ENCODE measurements around the gene DNAJC6.
"Not testable (repeated sequence)": the region's sequence is repeated elsewhere in the genome, so short reads cannot be mapped to it uniquely, and the experiment has no call there.

DNAJC6 gene

GRCh38 chr1:65359888-65360287, 50.5 kb downstream of the DNAJC6 start:
- DNase-seq = no peak

GRCh38 chr1:65360648-65361047, 51.3 kb downstream of the DNAJC6 start:
- DNase-seq = no peak

- no peak for DNase-seq
Observed at GRCh38 chr1:65362545-65362944, 53.2 kb downstream of the DNAJC6 start.

- no peak for DNase-seq
Observed at GRCh38 chr1:65363484-65363883, 54.1 kb downstream of the DNAJC6 start.

- DNase-seq = no peak
Observed at GRCh38 chr1:65368403-65368802, 59.1 kb downstream of the DNAJC6 start.

- DNase-seq = no peak
Observed at GRCh38 chr1:65371544-65371943, 62.2 kb downstream of the DNAJC6 start.

GRCh38 chr1:65372557-65372956, 63.2 kb downstream of the DNAJC6 start:
- DNase-seq = no peak

GRCh38 chr1:65377496-65378246, 68.3 kb downstream of the DNAJC6 start:
- no peak for DNase-seq

- DNase-seq = no peak
Observed at GRCh38 chr1:65378247-65378946, 69.1 kb downstream of the DNAJC6 start.

GRCh38 chr1:65384426-65384825, 75.1 kb downstream of the DNAJC6 start:
- DNase-seq = not testable (repeated sequence)

GRCh38 chr1:65386439-65386838, 77.1 kb downstream of the DNAJC6 start:
- no peak for DNase-seq

- DNase-seq = no peak
Observed at GRCh38 chr1:65387821-65388220, 78.5 kb downstream of the DNAJC6 start.

- DNase-seq = no peak
Observed at GRCh38 chr1:65388908-65389695, 79.8 kb downstream of the DNAJC6 start.

- DNase-seq = no peak
Observed at GRCh38 chr1:65392497-65392896, 83.2 kb downstream of the DNAJC6 start.

- peak; percentile 17 to 21 for DNase-seq
Observed at GRCh38 chr1:65393347-65393746, 84.0 kb downstream of the DNAJC6 start.

- DNase-seq = no peak
Observed at GRCh38 chr1:65393928-65394327, 84.6 kb downstream of the DNAJC6 start.

GRCh38 chr1:65395887-65396612, 86.7 kb downstream of the DNAJC6 start:
- peak; percentile 1 to 6 for DNase-seq

- DNase-seq = no peak
Observed at GRCh38 chr1:65398083-65398482, 88.7 kb downstream of the DNAJC6 start.

GRCh38 chr1:65399003-65399402, 89.7 kb downstream of the DNAJC6 start:
- DNase-seq = no peak

- DNase-seq = no peak
Observed at GRCh38 chr1:65401612-65402011, 92.3 kb downstream of the DNAJC6 start.

- DNase-seq = no peak
Observed at GRCh38 chr1:65404941-65405340, 95.6 kb downstream of the DNAJC6 start.

GRCh38 chr1:65407877-65408276, 98.5 kb downstream of the DNAJC6 start:
- no peak for DNase-seq

- DNase-seq = no peak
Observed at GRCh38 chr1:65409314-65409713, 100.0 kb downstream of the DNAJC6 start.

Data from activated CD4-positive, alpha-beta T cell treated with anti-CD3 and anti-CD28 coated beads, Interleukin-2, amount 50 U/mL, for 48 hours (primary cell).